Parathyroid adenoma (tissue), 2 donors: Measurements from ENCODE around the gene AGFG2.
A peak's percentile ranks its signal among the peaks of the same experiment; 100 is the strongest.

Experiments
- H2AFZ ChIP-seq: fragments of 300-600 bp; sonication (generic); one replicate; pipeline ENCODE4 v1.7.0; 2017; ENCODE audit warnings: antibody characterized with exemption, mild to moderate bottlenecking
- H3K27ac ChIP-seq: fragments of 300-600 bp; sonication (generic); one replicate; pipeline ENCODE4 v1.7.0; 2017
- H3K27me3 ChIP-seq: fragments of 300-600 bp; sonication (generic); one replicate; pipeline ENCODE4 v1.7.0; 2017; ENCODE audit warnings: low read length; ENCODE audit not compliant: control insufficient read depth, insufficient read depth
- H3K36me3 ChIP-seq: fragments of 300-600 bp; sonication (generic); one replicate; pipeline ENCODE4 v1.7.0; 2017; ENCODE audit warnings: low read length; ENCODE audit not compliant: control insufficient read depth, insufficient read depth
- H3K4me1 ChIP-seq: fragments of 300-600 bp; sonication (generic); one replicate; pipeline ENCODE4 v1.7.0; 2017; ENCODE audit warnings: control low read depth
- H3K4me2 ChIP-seq: fragments of 300-600 bp; sonication (generic); one replicate; pipeline ENCODE4 v1.7.0; 2017; ENCODE audit warnings: low read length
- H3K4me3 ChIP-seq: fragments of 300-600 bp; sonication (generic); one replicate; pipeline ENCODE4 v1.7.0; 2017; ENCODE audit warnings: low read depth, low read length
- H3K79me2 ChIP-seq: fragments of 300-600 bp; sonication (generic); one replicate; pipeline ENCODE4 v1.7.0; 2017; ENCODE audit warnings: control low read depth
- H3K9ac ChIP-seq: fragments of 300-600 bp; sonication (generic); one replicate; pipeline ENCODE4 v1.7.0; 2017; ENCODE audit warnings: mild to moderate bottlenecking
- H3K9me3 ChIP-seq: fragments of 300-600 bp; sonication (generic); one replicate; pipeline ENCODE4 v1.7.0; 2017; ENCODE audit warnings: low read length; ENCODE audit not compliant: control insufficient read depth
- TF ChIP-seq, protein P1 (sequence below): fragments of 300-600 bp; sonication (generic); IDR thresholded peaks from one replicate; pipeline ENCODE4 v1.7.0; 2017; ENCODE audit warnings: antibody characterized with exemption, mild to moderate bottlenecking
- donor health status: primary hyperparathyroidism.

AGFG2 gene

DNA sequence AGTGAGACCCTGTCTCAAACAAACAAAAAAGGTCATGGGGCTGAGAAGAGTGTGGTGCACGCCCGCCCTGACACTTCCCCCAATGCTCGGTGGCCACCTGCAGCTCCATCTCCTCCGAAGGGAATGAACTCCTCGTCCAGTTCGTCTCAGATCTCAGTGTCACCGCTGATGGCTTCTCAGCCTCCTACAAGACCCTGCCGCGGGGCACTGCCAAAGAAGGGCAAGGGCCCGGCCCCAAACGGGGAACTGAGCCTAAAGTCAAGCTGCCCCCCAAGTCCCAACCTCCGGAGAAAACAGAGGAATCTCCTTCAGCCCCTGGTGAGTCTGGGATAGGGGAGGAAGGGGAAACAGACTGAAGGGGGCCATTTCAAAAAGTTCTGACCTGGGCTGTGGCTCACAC is 67.3 kb downstream of the AGFG2 start:
- Histone ChIP-seq H2AFZ (no peak overlapping the region), H3K4me2 (peak overlapping the region; percentile 77), H3K79me2 (no peaks in the 10 kb centered on the region), H3K4me3 (peak overlapping the region; percentile 75), H3K4me1 (no peaks in the 10 kb centered on the region), H3K27me3 (no peaks in the 10 kb centered on the region), H3K9me3 (no peaks in the 10 kb centered on the region), H3K9ac (no peak overlapping the region), H3K27ac (no peak overlapping the region), H3K36me3 (no peaks in the 10 kb centered on the region)
- TF ChIP-seq, protein P1, sequence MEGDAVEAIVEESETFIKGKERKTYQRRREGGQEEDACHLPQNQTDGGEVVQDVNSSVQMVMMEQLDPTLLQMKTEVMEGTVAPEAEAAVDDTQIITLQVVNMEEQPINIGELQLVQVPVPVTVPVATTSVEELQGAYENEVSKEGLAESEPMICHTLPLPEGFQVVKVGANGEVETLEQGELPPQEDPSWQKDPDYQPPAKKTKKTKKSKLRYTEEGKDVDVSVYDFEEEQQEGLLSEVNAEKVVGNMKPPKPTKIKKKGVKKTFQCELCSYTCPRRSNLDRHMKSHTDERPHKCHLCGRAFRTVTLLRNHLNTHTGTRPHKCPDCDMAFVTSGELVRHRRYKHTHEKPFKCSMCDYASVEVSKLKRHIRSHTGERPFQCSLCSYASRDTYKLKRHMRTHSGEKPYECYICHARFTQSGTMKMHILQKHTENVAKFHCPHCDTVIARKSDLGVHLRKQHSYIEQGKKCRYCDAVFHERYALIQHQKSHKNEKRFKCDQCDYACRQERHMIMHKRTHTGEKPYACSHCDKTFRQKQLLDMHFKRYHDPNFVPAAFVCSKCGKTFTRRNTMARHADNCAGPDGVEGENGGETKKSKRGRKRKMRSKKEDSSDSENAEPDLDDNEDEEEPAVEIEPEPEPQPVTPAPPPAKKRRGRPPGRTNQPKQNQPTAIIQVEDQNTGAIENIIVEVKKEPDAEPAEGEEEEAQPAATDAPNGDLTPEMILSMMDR, result no peak

DNA sequence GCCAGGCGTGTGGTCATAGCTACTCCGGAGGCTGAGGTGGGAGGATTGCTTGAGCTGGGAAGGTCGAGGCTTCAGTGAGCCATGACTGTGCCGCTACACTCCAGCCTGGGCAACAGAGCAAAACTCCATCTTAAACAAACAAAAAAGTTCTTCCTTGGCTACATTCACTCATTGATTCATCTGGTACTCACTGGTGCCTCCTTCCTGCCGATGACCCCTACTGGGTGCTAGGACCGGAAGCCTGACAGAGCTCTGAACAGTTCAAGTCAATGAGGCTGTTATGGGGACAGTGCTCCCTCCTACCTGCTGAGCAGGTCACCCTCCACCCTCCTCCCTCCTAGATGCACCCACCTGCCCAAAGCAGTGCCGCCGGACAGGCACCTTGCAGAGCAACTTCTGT is 68.1 kb downstream of the AGFG2 start:
- Histone ChIP-seq H3K9ac (no peak overlapping the region), H3K36me3 (no peaks in the 10 kb centered on the region), H2AFZ (no peak overlapping the region), H3K79me2 (no peaks in the 10 kb centered on the region), H3K27me3 (no peaks in the 10 kb centered on the region), H3K9me3 (no peaks in the 10 kb centered on the region), H3K4me3 (no peak overlapping the region), H3K4me2 (no peak overlapping the region), H3K4me1 (no peaks in the 10 kb centered on the region), H3K27ac (no peak overlapping the region)
- TF ChIP-seq, protein P1, result no peak

DNA sequence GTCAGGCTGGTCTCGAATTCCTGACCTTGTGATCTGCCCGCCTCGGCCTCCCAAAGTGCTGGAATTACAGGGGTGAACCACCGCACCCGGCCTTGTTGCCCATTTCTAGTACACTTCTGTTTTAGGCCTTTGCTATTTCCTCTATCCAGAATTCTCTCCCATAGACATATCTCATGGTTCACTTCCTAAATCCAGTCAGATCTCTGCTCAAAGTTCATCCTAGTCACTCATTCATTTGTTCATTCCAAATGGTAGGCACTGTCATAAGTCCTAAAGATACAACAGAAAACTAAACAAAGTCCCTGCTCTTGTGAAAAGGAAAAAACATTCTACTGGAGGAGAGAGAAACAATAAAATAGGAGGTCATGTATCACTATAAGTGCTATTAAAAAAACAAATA is 71.0 kb downstream of the AGFG2 start:
- TF ChIP-seq, protein P1, result no peak
- no peak overlapping the region for H3K9ac ChIP-seq

DNA sequence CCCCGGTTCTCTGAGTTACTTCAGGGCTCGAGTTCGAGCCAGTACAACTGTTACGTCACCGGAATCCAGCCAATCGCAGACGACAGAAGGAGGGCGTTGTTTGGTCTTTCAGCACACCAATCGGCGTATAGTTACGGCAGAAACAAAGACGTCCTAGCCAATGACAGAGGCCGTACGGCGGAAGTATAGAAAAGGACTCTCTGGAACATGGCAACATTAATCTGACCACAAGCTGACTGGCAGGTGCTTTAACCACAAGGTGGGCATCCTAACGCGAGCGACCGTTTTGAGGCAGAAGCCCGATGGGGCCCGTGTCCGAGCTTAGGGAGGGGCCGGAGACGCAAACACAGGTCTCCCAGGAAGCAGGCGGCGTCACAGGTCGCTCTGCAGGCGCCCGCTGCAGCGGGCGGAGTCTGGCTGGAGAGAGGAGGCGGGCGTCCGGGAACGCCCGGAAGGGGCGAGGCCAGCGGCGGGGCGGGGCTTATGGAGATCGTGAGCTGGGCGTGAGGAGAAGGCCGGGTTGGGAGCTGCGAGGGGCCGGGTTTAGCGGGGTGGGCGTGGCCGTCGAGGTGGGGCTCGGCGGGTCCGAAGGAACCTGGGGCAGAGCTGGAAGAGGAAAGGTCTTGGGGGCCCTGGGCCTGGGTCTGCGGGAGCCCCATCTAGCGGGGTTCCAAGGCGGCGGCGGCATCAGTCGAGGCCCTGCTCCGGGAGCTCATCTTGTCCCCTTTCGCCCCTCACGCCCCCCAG is 73.2 kb downstream of the AGFG2 start, which contains the start of gene MOSPD3:
MOSPD3 (plus strand) TSS at position 558 of the 747 bp plus-strand sequence. CDS start 252 bp downstream, outside the sequence.
- Histone ChIP-seq H3K36me3 (no peaks in the 10 kb centered on the region), H3K4me2 (peak within 1 kb of the TSS; percentile 100), H3K4me3 (peak within 1 kb of the TSS; percentile 100), H2AFZ (peak within 1 kb of the TSS; percentile 81), H3K9ac (peak within 1 kb of the TSS; percentile 42), H3K27ac (peak within 1 kb of the TSS; percentile 95), H3K4me1 (peaks cover 8% of the 10 kb centered on the region), H3K27me3 (no peaks in the 10 kb centered on the region), H3K9me3 (no peaks in the 10 kb centered on the region), H3K79me2 (no peaks in the 10 kb centered on the region)
- TF ChIP-seq, protein P1, result no peak

More for the DNA sequence above, 71.0 kb downstream of the AGFG2 start:
- H3K4me2 ChIP-seq, result no peak overlapping the region
- H3K9me3 ChIP-seq, result no peaks in the 10 kb centered on the region
- H3K4me1 ChIP-seq, result peaks cover 8% of the 10 kb centered on the region
- no peaks in the 10 kb centered on the region for H3K36me3 ChIP-seq
- no peaks in the 10 kb centered on the region for H3K79me2 ChIP-seq
- H2AFZ ChIP-seq, result no peak overlapping the region
- no peak overlapping the region for H3K27ac ChIP-seq
- H3K27me3 ChIP-seq, result no peaks in the 10 kb centered on the region
- H3K4me3 ChIP-seq, result no peak overlapping the region
